22Rv1 (cell line): ENCODE data around the gene BTD.

Experiments used
- H3K27ac ChIP-seq: fragments of 450-650 bp; 2 replicates; pipeline ENCODE4 v1.5.1; 2017
- ZFX ChIP-seq: fragments of 450-650 bp; IDR thresholded peaks from 2 replicates; pipeline ENCODE4 v1.6.1; 2017; ENCODE audit warnings: antibody characterized with exemption, borderline replicate concordance
- TF ChIP-seq, protein P1 (sequence below): fragments of 450-650 bp; IDR thresholded peaks from 2 replicates; pipeline ENCODE4 v1.5.1; 2017; ENCODE audit warnings: mild to moderate bottlenecking

Gene BTD

GRCh38 chr3:15676259-15676658, 74.7 kb downstream of the BTD start:
- peak overlapping the region; percentile 86; the same call in 1 of the 2 replicates for H3K27ac ChIP-seq
- TF ChIP-seq, protein P1, sequence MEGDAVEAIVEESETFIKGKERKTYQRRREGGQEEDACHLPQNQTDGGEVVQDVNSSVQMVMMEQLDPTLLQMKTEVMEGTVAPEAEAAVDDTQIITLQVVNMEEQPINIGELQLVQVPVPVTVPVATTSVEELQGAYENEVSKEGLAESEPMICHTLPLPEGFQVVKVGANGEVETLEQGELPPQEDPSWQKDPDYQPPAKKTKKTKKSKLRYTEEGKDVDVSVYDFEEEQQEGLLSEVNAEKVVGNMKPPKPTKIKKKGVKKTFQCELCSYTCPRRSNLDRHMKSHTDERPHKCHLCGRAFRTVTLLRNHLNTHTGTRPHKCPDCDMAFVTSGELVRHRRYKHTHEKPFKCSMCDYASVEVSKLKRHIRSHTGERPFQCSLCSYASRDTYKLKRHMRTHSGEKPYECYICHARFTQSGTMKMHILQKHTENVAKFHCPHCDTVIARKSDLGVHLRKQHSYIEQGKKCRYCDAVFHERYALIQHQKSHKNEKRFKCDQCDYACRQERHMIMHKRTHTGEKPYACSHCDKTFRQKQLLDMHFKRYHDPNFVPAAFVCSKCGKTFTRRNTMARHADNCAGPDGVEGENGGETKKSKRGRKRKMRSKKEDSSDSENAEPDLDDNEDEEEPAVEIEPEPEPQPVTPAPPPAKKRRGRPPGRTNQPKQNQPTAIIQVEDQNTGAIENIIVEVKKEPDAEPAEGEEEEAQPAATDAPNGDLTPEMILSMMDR = no peak
- TF ChIP-seq ZFX = no peak

- no peak overlapping the region for H3K27ac ChIP-seq
- TF ChIP-seq, protein P1 = no peak
- no peak for TF ChIP-seq ZFX
Observed at GRCh38 chr3:15679306-15679705, 77.8 kb downstream of the BTD start.

DNA sequence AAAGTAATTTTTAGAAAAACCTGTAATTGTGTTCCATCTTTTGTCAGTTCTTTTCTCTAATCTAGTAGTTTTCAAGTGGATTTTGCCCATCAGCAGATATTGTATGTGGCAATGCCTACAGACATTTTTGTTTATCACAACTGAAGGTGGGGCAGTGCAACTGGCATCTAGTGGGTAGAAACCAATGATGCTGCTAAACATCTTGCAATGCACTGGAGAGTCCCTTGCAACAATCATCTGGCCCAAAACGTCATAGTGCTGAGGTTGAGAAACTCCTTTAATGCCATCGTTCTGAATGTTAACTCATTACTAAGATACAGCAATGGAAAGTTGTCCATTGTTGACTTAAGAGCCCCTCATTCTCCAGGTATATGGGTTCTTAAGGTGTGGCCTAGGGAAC, 80.1 kb downstream of the BTD start:
- no peak overlapping the region for H3K27ac ChIP-seq
- TF ChIP-seq ZFX = no peak
- TF ChIP-seq, protein P1 = no peak

GRCh38 chr3:15682561-15683185, 81.1 kb downstream of the BTD start:
- H3K27ac ChIP-seq = no peak overlapping the region
- TF ChIP-seq, protein P1 = no peak
- no peak for TF ChIP-seq ZFX

DNA sequence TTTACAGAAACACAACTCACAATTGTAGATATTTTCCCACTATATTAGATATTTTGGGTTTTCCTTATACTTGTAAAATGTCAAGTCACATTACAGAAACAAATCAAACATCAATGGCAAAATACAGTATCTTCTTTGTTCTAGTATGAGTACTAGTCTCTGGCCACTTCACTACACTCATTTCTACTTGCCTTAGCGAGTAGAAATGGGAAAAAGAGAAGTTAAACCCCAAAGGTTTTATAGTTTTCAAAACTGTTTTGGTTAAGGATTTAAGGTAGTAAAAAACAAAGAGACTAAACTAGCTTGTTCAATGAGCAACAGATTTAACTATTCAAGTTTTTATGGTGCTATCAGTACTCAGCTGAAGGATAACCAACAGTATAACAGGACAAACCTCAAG, 81.7 kb downstream of the BTD start:
- H3K27ac ChIP-seq = no peak overlapping the region
- TF ChIP-seq, protein P1 = no peak
- no peak for TF ChIP-seq ZFX

DNA sequence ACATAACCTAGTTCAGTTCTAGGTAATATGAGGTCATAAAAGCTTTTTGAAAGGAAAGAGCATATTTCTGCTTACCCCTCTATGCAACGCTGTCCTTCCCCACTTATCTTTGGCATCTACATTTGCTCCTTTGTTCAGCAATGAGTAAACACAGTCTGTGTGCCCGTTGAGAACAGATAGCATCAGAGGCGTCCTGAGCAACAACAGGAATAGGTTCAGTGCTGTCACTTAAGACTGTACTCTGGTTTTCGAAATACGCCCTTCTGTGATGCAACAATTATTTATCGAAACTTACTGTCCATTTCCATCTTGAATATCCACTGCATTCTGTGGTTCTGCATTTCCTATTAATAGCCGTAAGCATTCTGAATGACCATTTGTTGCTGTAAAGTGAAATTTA, 84.4 kb downstream of the BTD start:
- no peak for TF ChIP-seq ZFX
- TF ChIP-seq, protein P1 = no peak
- H3K27ac ChIP-seq = peak overlapping the region; percentile 31

GRCh38 chr3:15690230-15690629, 88.7 kb downstream of the BTD start:
- TF ChIP-seq ZFX = no peak
- TF ChIP-seq, protein P1 = no peak
- H3K27ac ChIP-seq = no peak overlapping the region
